GM18909 (cell line): Measurements from ENCODE around the gene NUDT14.

Experiments
- ATAC-seq: cut with Tn5 transposase; IDR thresholded peaks from one replicate; pipeline ENCODE4 v1.9.1; 2021; ENCODE audit warnings: mild to moderate bottlenecking; ENCODE audit not compliant: unreplicated experiment, poor library complexity

Gene NUDT14

DNA sequence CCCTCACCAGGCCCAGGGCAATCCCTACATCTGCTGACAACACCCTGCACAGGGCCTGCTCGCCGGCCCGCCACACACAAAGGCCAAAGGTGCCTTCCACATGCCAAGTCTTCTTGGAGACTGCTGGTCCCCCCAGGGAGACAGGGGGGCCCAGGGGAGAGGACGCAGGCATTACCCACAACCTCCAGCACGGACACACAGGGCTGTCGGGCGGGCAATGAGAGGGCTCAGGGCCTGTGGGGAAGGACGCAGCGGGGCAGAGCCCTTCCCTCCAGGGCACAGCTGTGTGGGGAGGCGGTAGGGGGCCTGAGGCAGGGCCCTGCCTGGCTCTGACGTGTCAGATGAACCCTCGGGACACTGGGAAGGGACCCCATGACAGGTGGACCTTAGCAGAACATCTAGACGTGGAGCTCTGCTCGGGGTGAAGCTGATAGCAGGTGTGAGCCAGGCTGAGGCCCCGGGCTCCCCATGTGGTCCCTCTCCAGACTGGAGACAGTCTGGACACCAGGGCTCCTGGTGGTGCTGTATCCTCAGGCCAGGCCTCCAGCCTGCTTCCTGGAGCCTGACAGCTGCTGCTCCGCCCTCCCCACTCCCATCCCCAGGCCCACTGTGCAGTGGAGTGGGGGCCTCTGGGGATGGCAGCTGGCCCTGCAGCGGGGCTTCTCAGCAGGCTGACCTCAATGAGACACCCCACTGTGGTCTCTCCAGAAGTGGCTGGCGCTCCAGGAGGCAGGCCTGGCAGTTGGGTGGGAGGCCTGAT lies 31.6 kb upstream of the NUDT14 start:
- ATAC-seq, result no peak

DNA sequence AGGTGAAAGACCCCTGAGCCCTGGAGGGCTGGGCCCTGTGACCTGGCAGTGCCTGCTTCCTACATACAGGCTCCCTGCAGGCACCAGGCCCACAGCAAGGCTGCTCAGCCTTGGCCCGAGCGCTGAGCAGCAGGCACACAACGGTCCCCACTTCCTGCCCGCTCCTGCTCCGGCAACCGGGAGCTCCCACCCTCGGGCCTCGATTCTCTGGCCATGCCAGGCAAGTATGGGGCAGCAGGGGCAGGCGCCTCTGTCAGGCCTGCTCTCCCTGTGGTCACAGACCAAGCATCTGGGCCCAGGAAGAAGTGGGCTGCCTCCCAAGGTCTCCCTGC lies 30.6 kb upstream of the NUDT14 start:
- no peak for ATAC-seq

DNA sequence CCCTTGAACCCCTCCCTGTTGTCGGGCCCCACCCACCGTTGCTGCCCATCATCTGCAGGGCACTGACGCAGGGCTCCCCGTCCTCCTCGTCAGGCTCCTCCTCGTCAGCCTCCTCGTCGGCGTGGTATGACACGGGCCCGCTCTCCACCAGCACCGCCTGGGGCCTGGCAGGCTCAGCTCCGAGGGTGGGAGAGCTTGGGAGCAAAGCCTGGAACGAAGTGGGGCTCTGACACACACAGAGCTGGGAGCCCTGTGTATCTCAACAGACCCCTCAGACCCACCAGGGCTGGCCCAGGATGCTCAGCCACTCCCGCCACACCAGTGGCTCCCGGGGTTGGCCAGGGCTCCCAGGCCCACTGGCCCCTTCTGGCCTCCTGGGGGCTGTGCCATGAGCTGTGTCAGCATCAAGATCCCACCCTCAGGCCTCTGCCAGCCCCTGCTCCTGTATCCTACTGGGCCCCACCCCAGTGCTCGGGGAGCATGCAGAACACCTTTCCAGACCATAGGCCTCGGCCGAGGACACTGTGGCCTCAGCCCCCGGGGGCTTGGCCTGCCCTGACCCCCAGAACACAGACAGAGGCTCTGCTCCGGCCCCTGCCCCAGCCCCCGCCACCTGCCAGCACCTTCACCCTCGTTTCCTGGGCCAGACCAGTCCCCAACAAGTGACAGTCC lies 30.1 kb upstream of the NUDT14 start:
- no peak for ATAC-seq

DNA sequence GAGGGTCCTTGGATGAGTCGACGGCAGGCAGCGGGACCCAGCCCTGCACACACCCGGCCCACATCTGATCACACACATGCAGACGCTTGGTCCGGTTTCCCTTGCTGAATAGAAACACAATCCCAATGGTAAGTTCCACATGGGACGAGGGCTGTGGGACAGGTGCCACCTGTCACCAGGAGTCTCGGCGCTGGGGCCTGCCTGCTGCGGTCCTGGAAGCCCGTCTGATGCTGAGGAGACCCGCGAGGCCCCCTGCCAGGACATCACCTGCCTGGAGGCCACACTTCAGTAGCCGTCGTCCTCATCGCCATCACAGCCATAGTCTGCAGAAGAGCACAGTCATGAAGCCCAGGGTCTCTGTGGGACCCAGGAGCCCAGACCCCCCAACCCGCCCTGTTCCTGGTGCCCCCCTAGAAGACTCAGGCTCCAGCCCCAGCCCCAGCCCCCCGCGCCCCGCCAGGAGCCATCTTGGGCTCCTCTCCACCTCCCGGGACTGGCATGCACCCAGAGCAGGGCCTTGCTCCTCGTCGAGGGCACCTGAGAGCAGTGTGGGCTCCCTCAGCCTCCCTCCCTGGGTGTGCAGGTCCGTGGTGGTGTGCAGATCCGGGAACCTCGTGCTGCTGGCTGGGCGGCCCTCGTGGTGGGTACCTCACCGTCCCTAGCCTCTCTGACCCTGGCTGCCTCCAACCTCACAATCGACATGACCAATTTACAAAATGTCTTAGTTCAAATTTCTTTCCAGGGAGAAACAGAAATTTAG lies 29.3 kb upstream of the NUDT14 start:
- no peak for ATAC-seq

DNA sequence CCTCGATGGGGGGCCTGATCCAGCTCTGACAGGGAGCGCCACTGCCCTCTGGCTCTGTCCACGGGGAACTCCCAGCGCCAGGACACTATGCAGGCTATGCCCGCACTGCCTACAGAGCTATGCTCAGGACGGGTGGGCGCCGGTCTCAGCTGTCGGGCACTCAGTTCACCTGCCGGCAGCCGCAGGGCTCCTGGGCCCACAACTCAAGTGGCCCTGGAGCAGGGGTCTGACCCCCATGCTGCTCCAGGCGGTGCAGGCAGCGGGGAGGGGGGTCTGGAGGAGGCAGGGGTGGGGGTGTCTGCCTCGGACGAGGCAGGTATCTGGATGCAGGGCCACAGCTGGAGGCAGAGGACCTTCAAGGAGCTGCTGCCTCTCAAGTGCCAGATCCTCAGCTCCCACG lies 28.5 kb upstream of the NUDT14 start:
- no peak for ATAC-seq

DNA sequence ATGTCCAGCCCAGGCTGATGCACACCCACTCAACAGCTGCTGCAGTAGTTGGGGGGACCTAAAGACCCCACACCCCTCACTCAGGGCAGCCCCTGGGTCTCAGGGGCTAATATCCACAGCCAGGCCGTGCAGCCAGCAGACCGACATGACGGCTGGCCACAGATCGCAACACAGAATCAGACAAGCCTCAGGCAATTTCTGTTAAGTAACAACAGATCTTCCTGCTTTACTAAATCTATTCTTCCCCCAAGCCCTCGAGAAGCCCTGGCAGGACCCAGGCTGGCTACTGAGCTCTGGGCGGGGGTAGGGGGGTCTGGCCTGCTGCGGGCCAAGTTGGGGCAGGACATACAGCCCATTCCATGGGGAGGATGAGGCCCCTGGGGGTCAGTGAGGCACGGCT lies 28.0 kb upstream of the NUDT14 start:
- ATAC-seq, result no peak

DNA sequence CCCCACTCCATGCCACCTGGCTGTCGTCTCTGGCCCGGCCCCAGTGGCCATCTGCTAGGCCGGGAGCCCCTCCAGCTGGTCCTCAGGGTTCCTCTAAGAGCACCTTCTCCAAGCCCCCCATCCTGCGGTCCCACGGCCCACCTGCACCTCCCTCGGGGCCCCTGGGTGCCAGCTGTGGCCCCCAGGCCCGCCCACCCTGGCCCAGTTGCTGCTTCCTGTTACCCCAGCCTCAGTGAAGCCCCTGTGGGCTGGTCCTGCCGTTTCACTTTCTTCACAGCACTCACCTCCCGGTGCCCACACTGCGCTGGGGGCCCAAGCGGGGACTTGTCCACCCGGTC lies 27.6 kb upstream of the NUDT14 start:
- no peak for ATAC-seq

DNA sequence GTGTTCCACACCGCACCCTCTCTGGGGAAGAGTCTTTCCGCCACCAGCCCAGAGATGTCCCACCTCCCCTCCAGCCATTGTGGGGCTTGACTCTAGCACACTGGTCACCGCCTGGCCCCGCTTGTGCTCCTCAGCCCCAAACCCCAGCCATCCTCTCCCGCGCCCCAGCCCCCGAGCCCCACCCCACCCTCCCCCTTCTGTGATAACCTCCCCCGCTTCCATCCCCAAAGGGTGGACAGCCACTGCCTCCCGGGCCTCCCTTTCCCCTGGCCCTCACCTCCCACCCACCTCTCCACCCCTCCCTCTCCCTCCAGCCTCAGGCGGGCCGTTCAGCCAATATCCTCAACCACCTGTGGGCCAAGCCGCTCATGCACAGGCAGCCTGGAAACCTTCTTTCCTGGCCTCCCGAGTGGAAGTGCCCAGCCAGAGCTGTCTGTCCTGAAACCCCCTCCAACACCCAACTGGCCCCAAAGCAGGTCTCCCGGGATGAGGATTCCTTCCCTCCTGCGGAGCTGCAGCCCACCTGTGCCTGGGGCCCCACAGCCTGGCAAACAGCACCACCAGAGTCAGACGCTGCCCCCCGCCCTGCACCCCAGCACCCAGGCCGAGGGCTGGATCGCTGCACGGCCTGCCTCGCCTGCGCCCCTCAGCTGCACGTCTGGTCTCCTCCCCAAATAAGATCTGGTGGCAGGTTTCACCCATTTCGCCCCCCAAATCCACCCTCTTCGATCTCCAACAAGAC lies 27.1 kb upstream of the NUDT14 start:
- no peak for ATAC-seq

DNA sequence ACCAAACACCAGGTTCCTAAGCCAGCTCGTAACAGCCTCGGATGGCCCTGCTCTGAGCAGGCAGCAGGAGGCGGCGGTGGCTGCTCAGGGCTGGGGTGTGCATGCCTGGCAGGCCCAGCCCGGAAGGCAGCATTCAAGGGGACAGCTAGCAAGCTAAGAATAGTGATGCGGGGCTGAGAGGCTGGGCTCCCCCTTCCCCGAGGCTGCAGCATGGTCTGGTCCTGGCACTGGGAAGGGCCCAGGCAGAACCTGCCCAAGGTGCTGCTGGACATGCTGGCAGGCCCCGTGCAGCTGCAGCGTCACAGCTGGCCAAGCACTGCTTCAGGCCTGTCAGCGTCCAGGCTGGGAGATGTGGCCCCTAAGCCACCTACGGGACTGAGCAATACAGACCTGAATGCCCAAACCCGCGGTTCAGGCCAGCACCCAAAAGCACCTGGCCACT lies 26.4 kb upstream of the NUDT14 start:
- no peak for ATAC-seq

DNA sequence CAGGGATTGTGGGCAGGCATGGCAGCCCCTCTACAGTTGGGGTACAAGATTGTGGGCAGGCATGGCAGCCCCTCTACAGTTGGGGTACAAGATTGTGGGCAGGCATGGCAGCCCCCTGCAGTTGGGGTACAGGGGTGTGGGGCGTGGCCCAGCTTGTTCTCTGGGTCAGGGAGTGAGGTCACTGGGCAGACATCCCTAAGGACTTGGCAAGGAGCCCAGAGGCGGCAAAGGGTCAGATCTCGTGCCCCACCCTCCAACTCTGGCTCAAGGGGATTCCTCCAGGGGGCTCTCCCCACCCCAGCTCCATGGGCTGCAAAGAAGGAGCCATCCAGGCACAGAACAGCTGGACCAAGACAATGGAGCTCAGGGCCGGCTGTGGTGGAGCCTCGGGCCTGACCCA lies 25.8 kb upstream of the NUDT14 start:
- ATAC-seq, result no peak

DNA sequence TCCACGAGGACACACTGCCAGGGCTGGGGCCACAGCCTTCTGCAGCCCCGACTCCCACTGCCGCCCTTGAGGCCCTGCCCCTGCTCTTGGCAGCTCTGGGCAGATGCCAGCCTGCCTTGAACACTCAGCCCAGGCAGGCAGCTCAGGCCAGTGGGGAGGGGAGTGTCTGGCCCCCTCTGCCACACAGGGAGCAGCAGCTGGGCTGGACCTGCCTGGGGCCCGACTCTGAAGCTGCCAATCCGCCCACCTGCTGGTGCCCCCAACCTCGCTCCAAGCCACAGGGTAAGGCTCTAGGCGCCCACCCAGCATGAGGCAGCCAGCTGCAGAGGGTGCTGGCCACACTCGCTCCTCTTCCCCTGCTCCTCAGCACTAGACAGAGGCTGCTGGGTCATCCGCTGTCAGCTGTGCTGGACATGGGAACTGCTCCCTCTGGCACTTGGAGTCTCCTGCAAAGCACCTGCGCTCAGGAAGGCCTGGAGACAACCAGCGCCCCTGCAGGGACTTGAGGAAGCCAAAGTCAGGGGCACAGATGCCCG lies 24.6 kb upstream of the NUDT14 start:
- ATAC-seq, result no peak

DNA sequence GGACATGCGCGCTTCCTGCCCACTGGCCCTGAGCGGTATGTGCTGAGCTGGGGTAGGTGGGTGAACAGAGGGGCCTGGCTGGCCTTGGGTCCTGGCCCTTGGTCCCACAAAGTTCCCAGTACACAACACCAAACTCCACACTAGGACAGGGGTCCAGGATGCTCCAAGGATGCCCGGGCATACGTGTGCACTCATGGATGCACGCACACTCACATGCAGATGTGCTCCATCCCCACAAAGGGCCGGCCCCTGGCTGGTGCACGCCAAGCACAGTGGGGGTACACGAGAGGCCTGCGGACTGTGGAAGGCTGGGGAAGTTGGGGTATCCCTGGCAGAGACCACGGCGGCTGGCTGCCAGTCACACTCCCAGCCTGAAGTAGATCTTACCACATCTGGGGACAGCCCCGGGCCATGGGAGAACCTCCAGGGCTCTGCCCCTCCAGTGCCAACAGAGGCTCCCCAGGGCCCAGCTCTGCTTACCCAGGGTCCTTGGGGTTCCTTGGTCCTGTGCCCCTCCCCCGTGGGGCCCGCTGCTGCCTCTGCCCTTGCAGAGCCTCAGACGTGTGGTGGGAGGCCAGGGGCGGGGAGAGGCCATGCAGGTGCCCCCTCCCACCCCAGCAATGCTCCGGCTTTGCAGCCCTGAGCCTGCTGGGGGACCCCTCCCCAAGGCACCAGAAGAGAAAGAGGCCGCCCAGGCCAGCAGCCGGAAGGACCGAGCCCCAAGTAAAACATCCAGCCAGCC lies 24.0 kb upstream of the NUDT14 start:
- ATAC-seq, result no peak

DNA sequence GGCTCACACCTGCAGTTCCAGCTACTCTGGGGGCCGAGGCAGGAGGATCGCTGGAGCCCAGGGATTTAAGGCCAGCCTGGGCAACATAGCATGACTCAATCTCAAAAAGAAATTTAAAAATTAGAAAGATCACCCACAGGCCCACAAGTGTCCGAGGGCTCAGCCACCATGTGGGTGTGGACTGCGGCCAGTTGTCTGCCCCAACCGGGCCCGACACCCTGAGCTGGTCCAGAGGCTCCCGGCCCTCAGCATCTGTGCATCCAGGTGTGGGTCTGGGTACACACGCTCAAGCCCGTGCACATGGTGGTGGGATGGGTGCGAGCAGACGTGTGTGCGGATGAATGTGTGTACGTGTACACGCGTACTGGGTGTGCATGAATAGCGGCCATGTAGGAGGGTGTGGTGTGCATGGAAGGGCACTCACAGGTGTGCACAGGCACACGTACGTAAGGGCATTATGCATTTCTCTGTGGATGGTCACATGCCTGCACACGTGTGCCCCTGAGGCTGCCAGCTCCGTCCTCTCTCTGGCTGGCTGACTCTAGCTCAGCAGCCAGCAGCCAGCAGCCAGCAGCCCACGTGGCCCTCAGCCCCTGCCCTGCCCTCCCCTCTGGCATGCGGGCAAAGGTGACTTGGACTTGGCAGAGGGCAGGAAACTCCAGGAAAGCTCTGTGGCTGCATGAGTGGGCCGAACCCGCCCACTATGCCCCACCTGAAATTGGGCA lies 23.3 kb upstream of the NUDT14 start:
- ATAC-seq, result no peak

DNA sequence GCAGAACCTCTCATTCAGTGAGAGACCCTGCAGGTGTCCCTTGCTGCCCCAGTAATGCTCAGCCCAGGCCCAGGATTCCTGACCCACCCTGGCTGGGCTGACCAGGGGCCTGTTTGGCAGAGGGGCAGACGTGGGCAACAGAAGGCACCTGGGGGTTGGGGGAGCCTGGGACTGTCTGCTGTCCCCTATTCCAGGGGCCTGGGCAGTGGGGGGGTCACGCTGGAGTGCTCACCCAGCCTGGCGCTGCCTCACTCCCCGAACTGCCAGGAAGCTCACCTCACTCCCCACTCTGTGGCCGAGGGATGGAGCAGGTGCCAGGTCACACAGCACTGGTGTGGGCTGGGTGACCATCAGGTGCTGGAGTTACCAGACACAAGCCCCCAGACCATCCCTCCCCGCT lies 22.6 kb upstream of the NUDT14 start:
- no peak for ATAC-seq

DNA sequence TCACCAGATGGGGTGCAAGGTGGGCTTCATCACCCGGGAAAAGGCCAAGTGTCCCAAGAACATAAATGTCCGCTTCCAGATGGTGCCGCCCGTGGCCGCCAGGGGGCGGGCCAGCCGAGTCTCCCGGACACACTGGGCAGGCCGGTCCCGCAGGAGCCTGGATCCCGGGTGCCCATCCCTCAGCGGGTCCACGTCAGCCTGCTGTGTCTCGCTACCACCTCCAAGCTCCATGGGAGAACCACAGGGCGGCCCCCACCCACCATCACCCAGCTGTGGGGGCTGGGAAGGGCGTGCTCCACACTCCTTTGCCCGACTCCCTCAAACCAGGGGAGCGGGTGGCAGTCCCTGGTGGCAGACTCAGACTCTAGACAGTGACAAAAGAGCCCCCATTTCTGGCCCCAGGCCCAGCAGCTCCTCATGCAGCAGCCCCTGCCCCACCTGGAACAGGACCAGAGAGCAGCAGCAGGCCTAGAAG lies 22.0 kb upstream of the NUDT14 start:
- no peak for ATAC-seq

DNA sequence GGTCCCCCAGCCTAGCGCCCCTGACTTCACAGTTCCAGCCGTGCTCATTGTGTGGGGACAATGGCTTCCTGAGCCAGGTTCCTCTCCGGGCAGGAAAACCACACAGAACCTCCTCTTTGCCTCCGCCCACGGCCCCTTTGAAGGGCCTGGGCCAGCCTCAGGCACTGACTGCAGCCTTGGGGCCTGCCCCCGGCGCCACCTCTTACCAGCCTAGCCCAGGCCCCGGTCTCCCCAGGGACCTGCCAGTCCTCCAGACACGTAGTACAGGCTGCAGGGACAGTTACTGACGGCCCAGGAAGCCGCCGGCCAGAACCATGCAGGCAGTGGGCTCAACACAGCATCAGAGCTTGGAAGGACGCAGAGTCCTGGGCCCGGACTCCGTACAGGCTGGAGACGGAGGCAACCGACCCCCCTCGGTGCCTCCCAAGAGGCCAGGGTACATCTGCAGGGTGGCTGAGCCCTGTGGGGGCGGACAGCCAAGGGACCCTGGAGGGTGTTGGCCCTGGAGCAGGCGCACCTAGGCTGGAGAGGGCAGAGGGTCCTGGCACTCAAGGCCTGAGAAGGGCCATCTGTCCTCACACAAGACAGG lies 20.9 kb upstream of the NUDT14 start:
- ATAC-seq, result no peak

DNA sequence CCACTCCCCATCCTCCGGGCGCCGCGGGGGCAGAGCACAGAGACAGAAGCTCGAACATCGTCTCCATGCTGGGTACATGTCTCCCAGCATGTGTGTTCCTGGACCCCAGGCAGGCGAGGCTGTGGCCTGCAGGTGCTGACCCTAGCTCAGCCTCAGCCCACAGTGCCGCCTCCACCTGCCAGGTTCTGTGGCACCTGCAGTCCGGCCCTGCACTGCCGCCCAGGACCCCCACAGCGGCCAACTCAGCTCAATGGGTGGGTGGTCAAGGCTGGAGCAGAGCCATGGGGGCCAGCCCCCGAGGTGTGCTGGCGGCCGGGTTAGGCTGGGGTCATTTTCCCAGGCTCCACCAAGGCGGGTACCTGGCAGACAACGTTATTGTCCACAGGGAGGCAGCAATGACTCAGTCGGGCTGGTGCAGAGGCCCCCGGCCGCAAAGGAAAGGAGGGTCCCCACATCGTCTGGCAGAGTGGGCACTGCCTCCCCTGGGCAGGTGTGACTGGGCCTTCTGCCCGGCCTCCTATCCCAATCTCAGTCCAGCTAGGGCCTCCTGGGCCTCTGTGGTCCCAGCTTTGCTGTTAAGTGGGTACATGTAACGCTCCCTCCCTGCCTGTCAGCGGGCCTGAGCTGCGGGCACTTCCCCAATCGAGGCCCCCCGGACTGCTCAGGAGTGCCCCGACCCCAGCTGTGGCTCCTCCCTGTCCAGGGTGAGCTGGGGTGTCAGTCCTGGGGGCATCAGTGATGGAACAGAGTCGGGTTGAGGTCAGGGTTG lies 20.2 kb upstream of the NUDT14 start:
- no peak for ATAC-seq

DNA sequence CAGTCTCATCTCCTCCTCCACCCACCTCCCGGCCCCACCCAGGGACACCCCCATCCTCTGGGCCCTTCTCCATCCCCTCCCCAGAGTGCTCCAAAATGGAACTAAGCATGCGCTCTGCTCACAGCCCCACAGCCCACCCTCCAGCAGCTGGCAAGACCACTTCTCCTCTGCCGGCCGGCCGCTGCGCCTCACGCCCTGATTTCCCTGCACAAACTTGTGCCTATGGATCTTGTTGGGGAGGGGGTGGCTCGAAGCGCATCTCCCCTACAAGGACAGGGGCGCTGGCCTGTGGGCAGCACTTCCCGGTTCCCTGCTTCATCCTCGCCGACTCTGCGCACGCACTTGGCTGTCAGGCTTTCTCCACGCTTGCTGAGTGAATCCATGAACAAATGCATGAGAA lies 19.5 kb upstream of the NUDT14 start:
- no peak for ATAC-seq
